Right lobe of liver (tissue), 4 donors: ENCODE measurements around the gene ATF1.

Experiments
- POLR2A ChIP-seq: fragments of 450-650 bp; IDR thresholded peaks from one replicate; pipeline ENCODE4 v1.6.1; 2017; ENCODE audit warnings: antibody characterized with exemption, mild to moderate bottlenecking
- TF ChIP-seq, protein P1 (sequence below), 4 donors: fragments of 200-600 bp in 3 of 4; fragments of 450-650 bp in 1 of 4; IDR thresholded peaks; one replicate each; pipeline versions ENCODE4 v1.5.1 to v1.8.0; 2016 to 2022; ENCODE audit warnings: antibody characterized with exemption in 4 of 4, mild to moderate bottlenecking in 2 of 4
- donor health status: DM: no; HTN: no; CAD: no.
- donor health status: DM: no; HTN: no; CAD: no.
- donor health status: DM: no; HTN: yes; CAD: no.

DNA sequence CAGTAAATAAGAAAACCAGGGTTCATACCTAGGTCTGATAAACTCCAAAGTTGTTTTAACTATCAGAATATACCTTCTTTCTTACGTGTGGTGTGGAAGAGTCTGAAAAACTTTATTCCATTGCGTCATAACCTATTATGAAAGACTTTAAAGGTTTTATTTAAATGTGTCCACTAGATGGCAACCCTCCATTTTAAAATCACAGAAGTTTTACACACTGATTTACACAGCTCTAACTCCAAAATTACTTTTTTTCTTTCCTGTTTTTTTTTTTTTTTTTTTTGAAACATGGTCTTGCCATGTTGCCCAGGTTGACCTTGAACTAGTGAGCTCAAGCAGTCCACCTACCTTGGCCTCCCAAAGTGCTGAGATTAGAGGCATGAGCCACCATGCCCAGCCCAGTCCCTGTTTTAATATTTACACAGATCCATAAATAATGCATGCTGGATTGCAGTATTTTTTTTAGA lies 61.5 kb downstream of the ATF1 start:
- TF ChIP-seq, protein P1, sequence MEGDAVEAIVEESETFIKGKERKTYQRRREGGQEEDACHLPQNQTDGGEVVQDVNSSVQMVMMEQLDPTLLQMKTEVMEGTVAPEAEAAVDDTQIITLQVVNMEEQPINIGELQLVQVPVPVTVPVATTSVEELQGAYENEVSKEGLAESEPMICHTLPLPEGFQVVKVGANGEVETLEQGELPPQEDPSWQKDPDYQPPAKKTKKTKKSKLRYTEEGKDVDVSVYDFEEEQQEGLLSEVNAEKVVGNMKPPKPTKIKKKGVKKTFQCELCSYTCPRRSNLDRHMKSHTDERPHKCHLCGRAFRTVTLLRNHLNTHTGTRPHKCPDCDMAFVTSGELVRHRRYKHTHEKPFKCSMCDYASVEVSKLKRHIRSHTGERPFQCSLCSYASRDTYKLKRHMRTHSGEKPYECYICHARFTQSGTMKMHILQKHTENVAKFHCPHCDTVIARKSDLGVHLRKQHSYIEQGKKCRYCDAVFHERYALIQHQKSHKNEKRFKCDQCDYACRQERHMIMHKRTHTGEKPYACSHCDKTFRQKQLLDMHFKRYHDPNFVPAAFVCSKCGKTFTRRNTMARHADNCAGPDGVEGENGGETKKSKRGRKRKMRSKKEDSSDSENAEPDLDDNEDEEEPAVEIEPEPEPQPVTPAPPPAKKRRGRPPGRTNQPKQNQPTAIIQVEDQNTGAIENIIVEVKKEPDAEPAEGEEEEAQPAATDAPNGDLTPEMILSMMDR (IDR thresholded peaks at IDR 0.05), result peak; percentile 36 to 79 (median 56)
- TF ChIP-seq POLR2A, result no peak
